HG03558 (cell line): ENCODE results near the gene SETD1B.

Experiments
- ATAC-seq: cut with Tn5 transposase; IDR thresholded peaks from one replicate; pipeline ENCODE4 v1.9.1; 2021; ENCODE audit warnings: moderate number of reproducible peaks; ENCODE audit not compliant: unreplicated experiment; ENCODE audit errors: extremely low read depth

The SETD1B gene

GRCh38 chr12:121806546-121807423 is 3.0 kb downstream of the SETD1B start:
- no peak for ATAC-seq

GRCh38 chr12:121807642-121808347 is 4.0 kb downstream of the SETD1B start:
- ATAC-seq, result no peak

GRCh38 chr12:121808623-121809022 is 4.8 kb downstream of the SETD1B start:
- no peak for ATAC-seq

- no peak for ATAC-seq
Observed at GRCh38 chr12:121809712-121810116, 5.9 kb downstream of the SETD1B start.

GRCh38 chr12:121810234-121810817 is 6.5 kb downstream of the SETD1B start:
- ATAC-seq, result no peak

GRCh38 chr12:121810833-121811433 is 7.1 kb downstream of the SETD1B start:
- ATAC-seq, result no peak

GRCh38 chr12:121811434-121812319 is 7.9 kb downstream of the SETD1B start:
- no peak for ATAC-seq

- ATAC-seq, result no peak
Observed at GRCh38 chr12:121812320-121812871, 8.6 kb downstream of the SETD1B start.

GRCh38 chr12:121812921-121813896 is 9.4 kb downstream of the SETD1B start:
- ATAC-seq, result no peak

GRCh38 chr12:121813951-121814350 is 10.1 kb downstream of the SETD1B start:
- no peak for ATAC-seq

- ATAC-seq, result no peak
Observed at GRCh38 chr12:121814429-121815119, 10.8 kb downstream of the SETD1B start.

GRCh38 chr12:121815263-121815662 is 11.5 kb downstream of the SETD1B start:
- no peak for ATAC-seq

- no peak for ATAC-seq
Observed at GRCh38 chr12:121816925-121817647, 13.3 kb downstream of the SETD1B start.

GRCh38 chr12:121817648-121818043 is 13.8 kb downstream of the SETD1B start:
- no peak for ATAC-seq

GRCh38 chr12:121819212-121819949 is 15.6 kb downstream of the SETD1B start:
- ATAC-seq, result no peak

- no peak for ATAC-seq
Observed at GRCh38 chr12:121820056-121820455, 16.2 kb downstream of the SETD1B start.
